GM15510 (cell line): ENCODE results near the gene ANAPC13.

Experiments used
- POLR2A ChIP-seq: IDR thresholded peaks from 3 replicates; pipeline ENCODE4 v1.6.1; 2011; ENCODE audit warnings: borderline replicate concordance; ENCODE audit not compliant: insufficient read length; ENCODE audit errors: extremely low read depth

ANAPC13 gene

DNA sequence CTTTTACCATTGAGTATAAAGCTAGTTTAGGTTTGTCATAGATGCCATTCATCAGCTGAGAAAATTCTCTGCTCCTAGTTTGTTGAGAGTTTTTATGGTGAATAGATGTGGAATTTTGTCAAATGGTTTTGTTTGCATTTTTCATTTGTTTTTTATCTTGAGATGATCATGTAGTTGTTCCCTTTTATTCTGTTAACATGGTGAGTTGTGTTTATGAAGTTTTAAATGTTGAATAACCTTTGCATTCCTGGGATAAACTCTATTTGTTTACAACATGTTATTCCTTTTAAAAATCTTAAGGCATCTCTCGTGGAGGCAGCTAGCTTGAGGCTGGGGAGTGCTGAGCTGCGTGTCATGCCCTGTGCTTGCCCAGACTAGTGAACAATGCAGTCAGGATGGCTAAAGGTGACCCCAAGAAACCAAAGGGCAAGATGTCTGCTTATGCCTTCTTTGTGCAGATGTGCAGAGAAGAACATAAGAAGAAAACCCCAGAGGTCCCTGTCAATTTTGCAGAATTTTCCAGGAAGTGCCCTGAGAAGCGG, 48.5 kb downstream of the ANAPC13 start:
- no peak for TF ChIP-seq POLR2A

DNA sequence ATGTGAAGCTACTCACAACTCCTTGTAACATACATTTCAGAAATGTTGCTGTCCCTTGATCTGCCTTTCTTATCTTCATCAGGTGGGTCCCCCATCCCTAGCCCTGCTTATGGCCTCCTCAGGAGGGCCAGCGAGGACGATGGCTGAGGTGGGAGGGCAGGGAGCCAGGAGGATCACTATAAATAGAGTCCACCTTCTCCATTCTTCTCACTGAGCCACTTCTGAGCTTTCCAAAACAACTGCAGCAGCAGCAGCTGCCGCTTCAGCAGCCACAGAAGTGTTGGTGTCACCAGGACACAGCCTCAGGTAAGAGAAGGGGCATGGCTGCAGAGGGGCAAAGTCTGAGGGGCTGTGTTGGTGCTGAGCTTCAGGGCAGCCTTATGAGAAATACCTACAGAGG, 53.5 kb downstream of the ANAPC13 start:
- no peak for TF ChIP-seq POLR2A

DNA sequence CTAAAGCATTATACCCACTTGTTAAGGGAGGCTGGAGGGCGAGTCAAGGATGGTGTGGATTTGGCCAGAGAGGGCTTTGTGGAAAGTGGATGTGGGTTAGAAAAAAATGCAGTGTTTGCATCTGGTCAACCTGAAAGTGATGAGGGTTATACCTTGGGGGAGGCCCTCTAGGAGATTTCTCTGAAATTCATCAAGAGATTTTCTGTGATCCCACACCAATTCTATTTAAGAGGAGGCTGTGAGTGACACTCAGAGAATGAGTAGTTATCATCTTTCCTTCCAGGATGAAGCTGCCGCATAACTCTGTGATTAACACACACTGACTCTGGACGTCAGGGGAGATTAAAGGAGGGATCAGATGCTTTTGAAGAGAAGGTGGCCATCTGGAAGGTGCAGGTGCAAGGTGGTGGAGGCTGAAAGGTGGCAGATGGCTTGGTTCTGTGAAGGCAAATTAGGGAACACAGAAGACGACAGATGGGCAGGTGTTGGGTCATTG, 54.8 kb downstream of the ANAPC13 start:
- TF ChIP-seq POLR2A: no peak

DNA sequence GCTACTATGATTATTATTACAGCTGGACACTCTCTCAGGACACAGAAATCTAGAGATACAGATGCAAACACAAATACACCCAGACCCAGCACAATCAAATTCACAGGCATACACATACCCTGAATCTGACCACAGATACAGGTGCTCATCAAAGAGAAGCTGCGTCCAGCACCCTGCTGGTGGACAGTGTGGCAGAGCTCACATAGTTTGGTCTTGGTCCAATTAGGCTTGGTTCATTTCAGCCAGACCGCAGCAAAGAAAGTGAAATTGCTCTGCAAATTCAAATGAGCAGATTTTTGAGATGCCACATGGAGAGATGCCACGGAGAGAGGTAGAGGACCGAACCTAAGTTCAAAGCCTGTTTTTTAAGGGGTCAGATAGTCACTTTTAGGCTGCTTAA, 55.6 kb downstream of the ANAPC13 start:
- TF ChIP-seq POLR2A: no peak

DNA sequence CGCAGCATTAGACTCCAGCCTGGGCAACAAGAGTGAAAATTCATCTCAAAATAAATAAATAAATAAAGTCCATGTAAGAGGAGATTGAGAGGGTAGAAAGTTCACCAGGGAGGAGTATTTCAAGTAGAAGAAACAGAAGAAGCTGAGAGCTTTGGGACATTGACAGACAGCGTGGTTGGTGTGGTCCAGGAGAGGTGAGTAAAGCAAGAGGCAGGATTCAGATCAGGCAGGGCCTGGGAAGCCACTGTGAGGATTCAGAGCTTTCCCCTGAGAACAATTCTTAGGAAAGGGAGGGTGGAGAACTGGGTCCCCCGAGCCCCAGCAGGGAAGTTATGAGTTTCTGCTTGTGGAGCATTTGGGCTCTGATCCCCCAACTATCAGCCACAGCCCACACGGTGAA, 57.4 kb downstream of the ANAPC13 start:
- TF ChIP-seq POLR2A: no peak
